Measurements from ENCODE around the gene IL1B.

DNA sequence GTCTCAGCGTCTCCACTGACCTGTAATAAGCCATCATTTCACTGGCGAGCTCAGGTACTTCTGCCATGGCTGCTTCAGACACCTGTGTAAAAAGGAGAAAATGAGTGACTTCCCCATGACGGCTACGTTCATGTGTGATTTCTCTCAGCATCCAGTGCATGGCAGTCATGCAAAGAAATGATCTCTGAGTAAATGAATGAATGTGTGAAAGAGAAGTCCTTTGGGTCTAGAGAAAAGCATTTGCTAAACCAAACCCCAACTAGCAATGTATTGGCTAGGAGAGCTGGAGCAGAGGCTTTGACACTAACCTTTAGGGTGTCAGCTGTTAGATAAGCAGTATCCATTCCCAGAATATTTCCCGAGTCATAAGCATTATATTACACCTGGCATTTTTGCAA lies 417 bp downstream of the IL1B start:
- TF ChIP-seq EZH2 (IDR thresholded peaks at IDR 0.05) (no peak), POLR2AphosphoS5 (IDR thresholded peaks at IDR 0.05; ENCODE audit: borderline replicate concordance, low read depth, low read length) (no peak)

Measured in SK-N-MC (cell line).